ENCODE measurements around the gene OR4D5. TPM values are rescaled to one million over a fixed set of nuclear protein-coding genes. Genes with fewer than 3 reads are reported as not detected.

The OR4D5 gene
- total RNA-seq = not detected
- polyA plus RNA-seq = not detected

DNA sequence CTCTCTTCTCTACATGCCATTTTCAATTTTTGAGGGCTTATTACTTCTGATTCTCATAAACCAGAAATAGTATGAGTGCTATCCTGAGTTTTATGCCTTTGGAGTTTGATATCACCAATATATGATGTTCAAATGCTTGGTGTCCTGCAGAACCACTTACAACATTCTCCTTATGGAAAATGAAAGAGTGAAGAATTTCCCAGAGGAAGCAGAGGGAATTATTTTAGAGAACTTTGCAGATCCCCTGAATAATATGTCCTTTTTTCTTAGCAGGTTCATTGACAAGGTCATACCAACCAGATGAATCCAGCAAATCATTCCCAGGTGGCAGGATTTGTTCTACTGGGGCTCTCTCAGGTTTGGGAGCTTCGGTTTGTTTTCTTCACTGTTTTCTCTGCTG is at the start of gene OR4D5:
Gene OR4D5 (plus strand): TSS at position 301 of the 400 bp plus-strand sequence. CDS start 0 bp downstream, at position 301.
- H3K36me3 ChIP-seq (ENCODE audit: insufficient read depth) = no peaks in the 10 kb centered on the region
- WGBS = 64% methylated on average over 1 of the region's 1 CpG
- DNase-seq (ENCODE audit: extremely low spot score) = no peak
- H3K4me1 ChIP-seq (ENCODE audit: insufficient read depth) = no peaks in the 10 kb centered on the region
- no peak within 1 kb of the TSS for H3K27ac ChIP-seq (ENCODE audit: low read depth)
- H3K4me3 ChIP-seq (ENCODE audit: low read depth, low read length) = no peak within 1 kb of the TSS

DNA sequence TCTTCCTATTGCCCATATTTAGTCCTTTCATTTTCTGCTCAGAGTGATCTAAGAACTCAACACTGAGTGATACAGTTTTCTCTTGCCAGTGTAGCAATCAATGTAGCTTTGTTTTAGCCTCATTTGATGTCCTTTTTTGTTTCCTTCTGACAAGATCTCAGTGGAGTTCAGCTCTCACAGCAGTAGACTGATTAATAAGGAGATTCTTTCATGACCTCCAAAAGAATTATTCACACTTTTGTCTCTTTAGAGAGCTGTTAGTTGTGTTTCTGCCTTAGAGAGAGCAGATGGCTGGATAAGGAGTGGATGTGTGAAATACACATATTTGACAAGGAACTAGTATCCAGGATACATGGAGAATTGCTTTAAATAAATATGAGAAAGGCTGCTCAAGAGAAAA is 47.4 kb upstream of the OR4D5 start:
- no peak for DNase-seq (ENCODE audit: extremely low spot score)

DNA sequence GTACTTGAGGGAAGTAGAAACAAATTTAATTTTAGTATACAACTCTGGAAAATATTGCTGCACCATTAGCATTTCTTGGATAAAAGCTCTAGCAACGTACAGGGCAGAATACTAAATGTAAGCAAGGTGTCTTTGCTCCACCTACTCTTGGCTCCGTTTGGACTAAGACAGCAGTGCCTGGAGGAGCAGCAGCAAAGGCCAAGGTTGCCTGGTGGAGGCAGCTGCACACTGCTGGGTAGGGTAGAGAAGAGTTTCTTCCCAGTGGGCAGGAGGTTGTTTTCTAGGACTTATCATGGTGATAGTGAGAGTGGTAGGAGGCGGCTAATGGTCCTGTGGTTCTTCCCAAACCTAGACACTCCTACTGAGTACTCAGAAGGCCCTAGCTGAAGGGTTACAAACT is 39.6 kb upstream of the OR4D5 start:
- H3K36me3 ChIP-seq (ENCODE audit: insufficient read depth) = no peaks in the 10 kb centered on the region
- no peak for DNase-seq (ENCODE audit: extremely low spot score)
- no peaks in the 10 kb centered on the region for H3K4me1 ChIP-seq (ENCODE audit: insufficient read depth)
- no peak overlapping the region for H3K27ac ChIP-seq (ENCODE audit: low read depth)
- H3K4me3 ChIP-seq (ENCODE audit: low read depth, low read length) = no peak overlapping the region
- WGBS = 64% methylated on average over 3 of the region's 3 CpGs

More for the DNA sequence above, 47.4 kb upstream of the OR4D5 start:
- H3K4me3 ChIP-seq (ENCODE audit: low read depth, low read length) = no peak overlapping the region
- no peak overlapping the region for H3K27ac ChIP-seq (ENCODE audit: low read depth)
- no peaks in the 10 kb centered on the region for H3K4me1 ChIP-seq (ENCODE audit: insufficient read depth)
- no peaks in the 10 kb centered on the region for H3K36me3 ChIP-seq (ENCODE audit: insufficient read depth)

DNA sequence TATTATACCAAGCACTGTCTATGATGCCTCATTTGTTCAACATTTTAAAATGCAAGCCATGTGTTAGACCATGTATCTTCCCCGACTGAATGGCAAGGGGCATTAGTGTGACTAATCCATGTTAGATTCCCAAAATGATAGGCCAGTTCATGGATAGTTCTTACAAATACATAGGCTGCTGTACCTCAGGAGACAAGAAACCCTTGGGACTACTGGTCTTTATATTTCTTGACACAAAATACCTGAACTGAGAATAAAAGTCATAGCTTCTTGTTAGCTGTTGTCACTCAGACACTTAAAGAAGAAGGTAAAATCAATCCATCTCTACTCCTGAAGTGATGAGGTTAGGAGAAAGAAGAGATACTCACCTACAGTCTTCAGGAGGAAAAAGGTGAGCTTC is 37.5 kb upstream of the OR4D5 start, which contains the start of gene OR8D4:
Gene OR8D4 (plus strand): TSS at position 301 of the 400 bp plus-strand sequence. CDS start 4,265 bp downstream, outside the sequence.
- Histone ChIP-seq H3K27ac (ENCODE audit: low read depth) (no peak within 1 kb of the TSS), H3K36me3 (ENCODE audit: insufficient read depth) (no peaks in the 10 kb centered on the region), H3K4me1 (ENCODE audit: insufficient read depth) (no peaks in the 10 kb centered on the region), H3K4me3 (ENCODE audit: low read depth, low read length) (no peak within 1 kb of the TSS)
- whole genome bisulfite sequencing = 78% methylated on average over 1 of the region's 1 CpG
- DNase-seq (ENCODE audit: extremely low spot score) = no peak

DNA sequence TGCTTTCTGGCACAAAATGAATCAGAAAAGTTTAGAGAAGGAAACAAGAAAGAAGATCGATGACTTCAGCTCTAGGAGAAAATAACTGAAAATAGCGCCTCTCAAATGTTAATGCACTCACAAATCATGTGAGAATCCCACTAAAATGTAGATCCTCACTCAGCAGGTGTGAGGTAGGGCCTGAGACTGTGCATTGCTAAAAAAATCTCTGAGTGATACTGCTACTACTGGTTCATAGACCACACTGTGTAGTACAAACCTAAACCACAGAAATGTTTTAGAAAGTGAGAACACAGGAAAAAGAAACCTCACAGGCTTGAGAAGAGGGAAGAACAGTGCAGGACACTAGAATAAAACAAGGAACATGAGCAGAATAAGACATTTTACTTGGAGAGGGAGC is 35.5 kb upstream of the OR4D5 start:
- Histone ChIP-seq H3K36me3 (ENCODE audit: insufficient read depth) (no peaks in the 10 kb centered on the region), H3K4me1 (ENCODE audit: insufficient read depth) (no peaks in the 10 kb centered on the region), H3K4me3 (ENCODE audit: low read depth, low read length) (no peak overlapping the region), H3K27ac (ENCODE audit: low read depth) (no peak overlapping the region)
- DNase-seq (ENCODE audit: extremely low spot score) = no peak
- WGBS = 87% methylated on average over 2 of the region's 2 CpGs

DNA sequence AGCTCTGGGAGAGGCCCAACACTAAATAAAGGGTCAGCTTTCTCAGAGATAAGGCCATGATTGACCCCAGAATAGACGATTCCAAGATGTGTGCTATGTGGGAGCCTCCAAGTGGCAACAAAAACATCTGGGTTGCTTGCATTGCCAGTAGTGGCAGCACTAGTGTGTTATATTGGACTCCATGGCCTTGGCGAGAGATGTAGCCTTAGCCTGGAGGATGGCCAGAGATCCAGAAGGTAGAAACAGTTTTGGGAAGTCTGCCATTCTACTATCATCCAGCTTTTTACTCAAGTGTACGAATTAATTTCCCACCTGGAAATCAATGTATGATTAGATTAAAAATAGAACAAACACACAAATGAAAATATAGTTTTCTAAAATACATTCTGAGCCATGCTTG is 34.5 kb upstream of the OR4D5 start:
- Histone ChIP-seq H3K36me3 (ENCODE audit: insufficient read depth) (no peaks in the 10 kb centered on the region), H3K4me3 (ENCODE audit: low read depth, low read length) (no peak overlapping the region), H3K27ac (ENCODE audit: low read depth) (no peak overlapping the region), H3K4me1 (ENCODE audit: insufficient read depth) (no peaks in the 10 kb centered on the region)
- 58% methylated on average over 3 of the region's 3 CpGs for WGBS
- no peak for DNase-seq (ENCODE audit: extremely low spot score)

DNA sequence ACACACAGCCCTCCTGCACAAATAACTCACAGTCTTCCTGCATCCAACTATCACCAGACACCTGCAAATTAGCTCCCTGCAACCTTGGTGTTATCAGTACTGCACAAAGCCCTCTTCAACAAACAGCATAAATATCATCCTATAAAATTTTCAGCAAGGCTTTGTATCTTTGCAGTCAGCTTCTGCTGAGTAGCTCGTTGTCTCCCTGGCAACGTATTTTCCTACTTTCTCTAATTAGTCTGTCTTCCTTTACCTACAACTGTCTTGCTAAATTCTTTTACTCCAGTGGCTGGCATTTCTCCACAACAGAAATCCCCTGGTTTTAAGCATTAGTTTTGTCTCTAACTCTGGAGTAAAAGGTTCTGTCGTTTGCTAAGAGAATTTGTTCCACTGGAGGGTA is 33.6 kb upstream of the OR4D5 start:
- no peaks in the 10 kb centered on the region for H3K36me3 ChIP-seq (ENCODE audit: insufficient read depth)
- no peak for DNase-seq (ENCODE audit: extremely low spot score)
- WGBS = 17% methylated on average over 3 of the region's 3 CpGs

DNA sequence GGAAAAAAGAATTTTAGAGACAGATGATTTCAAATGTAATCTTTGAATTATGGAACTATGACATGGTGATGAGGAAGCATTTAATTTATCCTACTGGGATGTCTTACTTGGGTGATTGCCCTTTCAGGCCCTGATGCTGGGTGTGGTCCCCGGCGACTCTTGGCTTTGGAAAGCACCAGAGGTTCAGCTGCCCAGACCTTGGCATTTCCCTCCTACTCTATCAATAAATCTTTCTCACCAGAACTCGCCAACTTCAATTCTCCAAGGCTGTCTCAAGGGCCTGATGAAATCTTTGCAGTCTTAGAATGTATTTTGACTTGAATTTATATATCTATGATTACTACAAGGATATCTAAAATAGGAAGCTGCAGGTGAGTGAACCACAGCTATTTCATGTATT is 18.5 kb upstream of the OR4D5 start:
- no peak overlapping the region for H3K4me3 ChIP-seq (ENCODE audit: low read depth, low read length)
- H3K4me1 ChIP-seq (ENCODE audit: insufficient read depth) = no peaks in the 10 kb centered on the region
- 68% methylated on average over 3 of the region's 3 CpGs for WGBS
- H3K36me3 ChIP-seq (ENCODE audit: insufficient read depth) = no peaks in the 10 kb centered on the region
- no peak for DNase-seq (ENCODE audit: extremely low spot score)
- H3K27ac ChIP-seq (ENCODE audit: low read depth) = no peak overlapping the region

More for the DNA sequence above, 33.6 kb upstream of the OR4D5 start:
- Histone ChIP-seq H3K27ac (ENCODE audit: low read depth) (no peak overlapping the region), H3K4me3 (ENCODE audit: low read depth, low read length) (no peak overlapping the region), H3K4me1 (ENCODE audit: insufficient read depth) (no peaks in the 10 kb centered on the region)

DNA sequence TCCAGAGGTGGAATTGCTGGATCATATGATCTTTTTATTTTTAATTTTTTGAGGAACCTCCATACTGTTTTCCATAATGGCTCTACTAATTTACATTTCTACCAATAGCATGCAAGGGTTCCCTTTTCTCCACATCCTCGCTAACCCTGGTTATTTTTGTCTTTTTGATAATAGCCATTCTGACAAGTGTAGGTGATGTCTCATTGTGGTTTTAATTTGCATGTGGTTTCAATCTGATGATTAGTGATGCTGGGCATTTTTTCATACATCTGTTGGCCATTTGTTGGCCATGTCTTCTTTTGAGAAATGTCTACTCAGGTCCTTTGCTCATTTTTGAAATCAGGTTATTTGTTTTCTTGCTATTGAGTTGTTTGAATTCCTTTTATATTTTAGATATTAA is 15.4 kb upstream of the OR4D5 start:
- 76% methylated on average over 1 of the region's 1 CpG for WGBS
- Histone ChIP-seq H3K4me3 (ENCODE audit: low read depth, low read length) (no peak overlapping the region), H3K36me3 (ENCODE audit: insufficient read depth) (no peaks in the 10 kb centered on the region), H3K27ac (ENCODE audit: low read depth) (no peak overlapping the region), H3K4me1 (ENCODE audit: insufficient read depth) (no peaks in the 10 kb centered on the region)
- no peak for DNase-seq (ENCODE audit: extremely low spot score)

DNA sequence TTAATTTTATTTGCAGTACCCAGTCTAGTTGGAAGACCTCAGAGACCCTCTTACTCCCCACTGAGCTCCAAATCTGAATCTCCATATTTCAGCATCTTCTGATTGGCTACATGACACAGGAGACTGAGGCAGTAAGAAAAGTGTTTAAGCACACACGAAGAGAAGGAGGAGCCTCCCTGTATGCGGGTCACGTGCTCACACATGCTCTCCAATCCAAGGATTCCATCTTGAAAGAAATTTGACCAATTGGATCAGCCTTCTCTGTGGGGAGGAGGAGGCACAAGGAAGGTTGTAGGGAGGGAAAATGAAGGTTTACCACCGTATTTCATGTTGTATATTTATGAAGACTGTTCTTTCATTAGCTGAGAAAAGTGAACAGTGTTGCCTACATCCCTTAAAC is 3.0 kb downstream of the OR4D5 start:
- 88% methylated on average over 4 of the region's 4 CpGs for WGBS
- H3K36me3 ChIP-seq (ENCODE audit: insufficient read depth) = no peaks in the 10 kb centered on the region
- DNase-seq (ENCODE audit: extremely low spot score) = no peak
- no peak overlapping the region for H3K27ac ChIP-seq (ENCODE audit: low read depth)
- H3K4me3 ChIP-seq (ENCODE audit: low read depth, low read length) = no peak overlapping the region
- no peaks in the 10 kb centered on the region for H3K4me1 ChIP-seq (ENCODE audit: insufficient read depth)

DNA sequence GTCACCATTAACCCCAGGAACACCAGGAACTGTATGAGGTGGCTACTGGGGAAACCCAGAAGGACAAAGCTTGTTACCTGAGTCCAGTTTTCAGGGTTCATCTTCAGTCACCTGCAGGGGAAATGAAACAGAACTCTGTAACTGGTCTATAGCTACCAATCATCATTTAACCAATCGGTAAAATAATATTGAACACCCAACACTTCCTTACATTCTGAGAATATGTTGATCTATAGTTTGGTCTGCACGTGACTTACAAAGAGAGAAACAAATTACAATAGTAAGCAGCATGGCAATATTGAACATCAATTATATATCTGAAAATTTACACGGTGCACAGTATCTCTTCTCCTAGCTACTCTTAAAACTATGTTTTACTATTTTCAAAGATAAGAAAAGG is 4.3 kb downstream of the OR4D5 start, which contains the start of gene OR6T1:
Gene OR6T1 (minus strand): TSS at position 101 of the 400 bp plus-strand sequence. CDS start 0 bp downstream, at position 101.
- DNase-seq (ENCODE audit: extremely low spot score) = no peak
- no peak within 1 kb of the TSS for H3K27ac ChIP-seq (ENCODE audit: low read depth)
- H3K4me1 ChIP-seq (ENCODE audit: insufficient read depth) = no peaks in the 10 kb centered on the region
- H3K36me3 ChIP-seq (ENCODE audit: insufficient read depth) = no peaks in the 10 kb centered on the region
- no peak within 1 kb of the TSS for H3K4me3 ChIP-seq (ENCODE audit: low read depth, low read length)
- 86% methylated on average over 3 of the region's 3 CpGs for WGBS

DNA sequence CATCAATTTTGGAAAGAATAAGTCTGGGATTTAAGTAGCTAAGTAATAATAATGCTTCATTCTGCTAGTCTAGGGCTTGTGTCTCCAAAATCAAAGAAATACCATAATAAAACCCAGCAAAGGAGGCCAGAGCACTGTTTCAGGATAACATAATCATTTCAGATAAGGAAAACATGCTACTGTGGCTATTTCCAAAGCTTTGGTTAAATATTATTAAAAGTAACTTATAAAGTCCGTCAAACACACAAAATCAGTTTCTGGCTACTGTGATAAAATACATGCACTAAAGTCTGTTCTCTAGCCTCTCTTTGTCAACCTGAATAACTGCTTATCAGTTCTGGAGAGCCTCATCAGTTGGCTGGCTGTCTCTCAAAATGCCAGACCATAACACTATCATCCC is 5.7 kb downstream of the OR4D5 start:
- no peak overlapping the region for H3K27ac ChIP-seq (ENCODE audit: low read depth)
- H3K36me3 ChIP-seq (ENCODE audit: insufficient read depth) = no peaks in the 10 kb centered on the region
- no peak overlapping the region for H3K4me3 ChIP-seq (ENCODE audit: low read depth, low read length)
- DNase-seq (ENCODE audit: extremely low spot score) = no peak
- H3K4me1 ChIP-seq (ENCODE audit: insufficient read depth) = no peaks in the 10 kb centered on the region
- 26% methylated on average over 1 of the region's 1 CpG for WGBS

DNA sequence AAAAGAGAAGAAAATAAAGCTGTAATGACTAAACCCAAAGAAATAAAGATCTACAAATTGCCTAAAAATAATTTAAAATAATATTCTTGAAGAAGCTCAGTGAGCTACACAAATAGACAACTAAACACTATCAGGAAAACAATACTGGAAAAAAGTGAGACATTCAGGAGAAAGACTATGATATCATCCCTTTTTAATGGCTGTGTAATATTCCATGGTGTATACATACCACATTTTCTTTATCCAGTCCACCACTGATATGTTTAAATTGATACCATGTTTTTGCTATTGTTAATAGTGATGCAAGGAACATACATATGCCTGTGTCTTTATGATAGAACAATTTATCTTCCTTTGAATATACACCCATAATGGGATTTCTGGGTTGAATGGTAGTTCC is 17.3 kb downstream of the OR4D5 start:
- Histone ChIP-seq H3K27ac (ENCODE audit: low read depth) (no peak overlapping the region), H3K4me3 (ENCODE audit: low read depth, low read length) (no peak overlapping the region), H3K36me3 (ENCODE audit: insufficient read depth) (no peaks in the 10 kb centered on the region), H3K4me1 (ENCODE audit: insufficient read depth) (no peaks in the 10 kb centered on the region)
- DNase-seq (ENCODE audit: extremely low spot score) = no peak

DNA sequence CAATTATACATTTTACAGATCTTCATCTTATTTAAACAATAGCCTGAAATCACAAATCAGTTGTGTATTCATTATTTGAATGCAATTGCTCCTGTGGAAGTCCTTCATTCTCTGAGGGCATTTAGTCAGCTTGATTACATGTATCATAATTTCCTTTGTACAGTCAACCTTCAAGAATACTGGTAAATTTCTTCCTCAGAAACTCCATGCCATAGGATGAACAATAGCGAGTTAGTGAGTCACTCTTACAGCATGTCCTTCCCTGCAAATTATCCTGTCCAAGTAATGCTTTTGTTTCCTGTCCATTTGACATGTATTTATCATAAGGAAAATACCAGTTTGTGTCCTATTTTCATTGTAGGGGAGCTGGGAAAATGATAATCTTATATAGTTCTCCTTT is 34.4 kb downstream of the OR4D5 start:
- H3K4me1 ChIP-seq (ENCODE audit: insufficient read depth) = no peaks in the 10 kb centered on the region
- H3K36me3 ChIP-seq (ENCODE audit: insufficient read depth) = no peaks in the 10 kb centered on the region
- DNase-seq (ENCODE audit: extremely low spot score) = no peak
- H3K27ac ChIP-seq (ENCODE audit: low read depth) = no peak overlapping the region
- H3K4me3 ChIP-seq (ENCODE audit: low read depth, low read length) = no peak overlapping the region
- 71% methylated on average over 1 of the region's 1 CpG for WGBS
